NCI-H187 (cell line): ENCODE results near the gene ZNF547.
A peak's percentile ranks its signal among the peaks of the same experiment; 100 is the strongest.

Experiments used
- DNase-seq, 2 experiments: peaks; one replicate each; lab custom pipeline; 2025; lab: John Stamatoyannopoulos, UW

Gene ZNF547

DNA sequence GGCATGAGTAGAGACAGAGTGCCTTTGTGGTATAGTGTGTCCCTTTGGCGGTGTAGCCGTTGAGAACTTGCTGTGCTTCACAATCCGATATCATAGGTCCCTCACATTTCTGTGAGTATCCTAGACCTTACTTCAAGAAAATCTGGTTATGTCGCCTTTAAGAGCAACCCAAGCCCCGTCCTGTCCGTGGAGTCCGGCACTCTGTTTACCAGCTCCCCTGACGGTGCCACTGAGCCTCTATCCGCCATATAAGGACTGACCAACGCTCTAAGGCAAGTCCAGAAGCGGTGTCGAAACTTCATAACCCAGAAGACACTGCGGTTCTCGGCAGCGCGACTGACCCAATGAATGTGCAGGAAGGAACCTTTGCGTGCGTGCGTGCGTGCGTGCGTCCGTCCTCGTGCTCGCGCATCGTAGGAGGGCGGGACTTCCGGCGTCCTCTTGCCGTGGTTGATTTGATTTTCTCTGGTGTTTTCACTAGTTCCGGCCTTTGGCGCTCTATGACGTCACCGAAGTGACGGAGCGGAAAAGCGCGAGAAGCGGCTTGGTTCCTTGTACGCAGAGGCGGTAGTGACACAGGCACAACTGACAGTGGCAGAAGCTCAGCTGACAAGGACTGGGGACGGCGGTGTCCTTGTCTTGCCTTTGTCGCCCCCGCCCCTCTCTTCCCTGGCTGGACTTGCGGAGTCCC, at the start of gene ZNF547, which contains the start of gene TRAPPC2B:
Gene ZNF547 (plus strand): TSS at position 555 of the 691 bp plus-strand sequence. CDS start 5,005 bp downstream, outside the sequence.
Gene TRAPPC2B (plus strand): TSS at position 555 of the 691 bp plus-strand sequence. CDS start 1,283 bp downstream, outside the sequence.
- DNase-seq: peak; percentile 97 to 98

DNA sequence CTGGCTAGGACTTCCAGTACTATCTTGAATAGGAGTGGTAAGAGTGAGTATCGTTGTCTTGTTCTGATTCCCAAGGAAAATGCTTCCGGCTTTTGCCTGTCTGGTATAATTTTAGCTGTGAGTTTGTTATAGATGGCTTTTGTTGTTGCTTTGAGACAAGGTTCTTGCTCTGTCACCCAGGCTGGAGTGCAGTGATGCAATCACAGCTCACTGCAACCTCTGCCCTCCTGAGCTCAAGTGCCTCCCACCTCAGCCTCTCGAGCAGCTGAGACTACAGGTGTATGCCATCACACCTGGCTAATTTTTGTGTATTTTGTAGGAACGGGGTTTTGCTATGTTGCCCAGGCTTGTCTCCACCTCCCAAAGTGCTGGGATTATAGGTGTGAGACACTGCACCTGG, 49.2 kb upstream of the ZNF547 start:
- DNase-seq: no peak

GRCh38 chr19:57317503-57317902, 45.8 kb upstream of the ZNF547 start:
- DNase-seq: no peak

- DNase-seq: no peak
Observed at GRCh38 chr19:57319869-57320179, 43.5 kb upstream of the ZNF547 start.

DNA sequence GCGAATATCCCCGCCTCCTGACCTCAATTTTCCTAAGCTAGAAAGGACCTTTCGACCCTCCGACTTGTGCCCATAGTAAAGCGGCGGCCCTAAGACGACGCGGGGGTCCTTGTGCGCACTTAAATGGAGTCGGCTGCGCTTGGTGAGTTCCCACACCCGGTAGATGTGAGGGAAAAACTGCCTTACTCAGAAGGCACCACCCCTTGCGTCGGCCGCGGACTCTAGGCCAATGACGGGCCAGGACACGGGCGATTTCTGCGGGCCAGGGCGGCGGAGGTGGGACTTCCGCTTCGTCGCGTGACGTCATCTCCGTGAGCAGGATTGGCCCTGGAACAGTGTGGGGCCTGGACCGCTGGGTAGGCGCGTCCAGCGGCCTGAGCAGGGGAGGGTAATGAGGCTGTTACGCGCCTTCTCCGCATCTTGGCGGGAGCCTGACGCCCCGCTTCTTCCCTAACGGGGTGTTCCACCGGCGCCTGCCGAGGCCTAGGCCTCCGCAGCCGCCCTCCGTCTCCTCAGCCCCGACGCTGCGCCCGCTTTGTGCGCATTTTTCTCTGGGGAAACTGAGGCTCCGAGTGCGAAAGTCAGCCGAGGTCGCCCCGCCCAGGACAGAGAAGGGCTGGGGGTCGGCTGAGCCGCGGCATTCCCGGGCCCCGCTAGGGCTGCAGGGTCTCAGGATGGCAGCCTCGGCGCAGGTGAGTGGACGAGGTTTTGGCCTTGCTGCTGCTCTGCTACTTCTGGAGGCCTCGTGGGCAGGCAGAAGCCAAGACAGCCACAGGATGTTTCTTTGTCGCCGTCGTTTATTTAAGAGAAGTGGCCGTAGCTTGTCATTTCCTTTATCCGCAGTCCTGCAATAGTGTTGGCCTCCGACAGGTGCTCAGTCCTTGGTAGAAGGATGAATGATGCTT, 42.9 kb upstream of the ZNF547 start, which contains the start of gene ZNF543:
Gene ZNF543 (plus strand): TSS at position 293 of the 905 bp plus-strand sequence. CDS start 382 bp downstream, at position 675.
- DNase-seq: peak; percentile 89 to 94

GRCh38 chr19:57321116-57321515, 42.2 kb upstream of the ZNF547 start:
- DNase-seq: no peak

- DNase-seq: no peak
Observed at GRCh38 chr19:57321751-57322150, 41.6 kb upstream of the ZNF547 start.

DNA sequence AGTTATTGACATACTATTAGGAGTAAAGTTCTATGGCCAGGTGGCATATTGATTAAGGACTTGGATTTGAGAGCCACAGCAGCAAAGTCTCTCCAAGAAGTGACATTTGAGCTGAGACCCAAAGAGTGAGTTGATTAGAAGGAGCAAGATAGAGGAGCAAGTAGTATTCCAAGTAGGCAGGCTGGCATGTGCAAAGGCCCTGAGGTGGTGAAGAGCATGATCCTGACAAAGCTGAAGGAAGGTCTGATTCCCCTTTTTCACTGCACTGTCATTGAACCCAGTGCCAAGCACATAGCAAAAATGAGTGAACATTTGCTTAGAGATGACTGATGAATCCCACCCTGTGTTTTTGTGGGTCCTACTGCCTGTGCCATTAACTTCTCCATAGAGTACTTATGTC, 38.4 kb upstream of the ZNF547 start:
- no peak for DNase-seq

DNA sequence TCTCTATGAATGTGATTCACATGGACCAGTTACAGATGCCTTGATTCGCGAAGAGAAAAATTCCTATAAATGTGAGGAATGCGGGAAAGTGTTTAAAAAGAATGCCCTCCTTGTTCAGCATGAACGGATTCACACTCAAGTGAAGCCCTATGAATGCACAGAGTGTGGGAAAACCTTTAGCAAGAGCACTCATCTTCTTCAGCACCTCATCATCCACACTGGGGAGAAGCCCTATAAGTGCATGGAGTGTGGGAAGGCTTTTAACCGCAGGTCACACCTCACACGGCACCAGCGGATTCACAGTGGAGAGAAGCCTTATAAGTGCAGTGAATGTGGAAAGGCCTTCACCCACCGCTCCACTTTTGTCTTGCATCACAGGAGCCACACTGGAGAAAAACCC, 35.4 kb upstream of the ZNF547 start:
- no peak for DNase-seq

DNA sequence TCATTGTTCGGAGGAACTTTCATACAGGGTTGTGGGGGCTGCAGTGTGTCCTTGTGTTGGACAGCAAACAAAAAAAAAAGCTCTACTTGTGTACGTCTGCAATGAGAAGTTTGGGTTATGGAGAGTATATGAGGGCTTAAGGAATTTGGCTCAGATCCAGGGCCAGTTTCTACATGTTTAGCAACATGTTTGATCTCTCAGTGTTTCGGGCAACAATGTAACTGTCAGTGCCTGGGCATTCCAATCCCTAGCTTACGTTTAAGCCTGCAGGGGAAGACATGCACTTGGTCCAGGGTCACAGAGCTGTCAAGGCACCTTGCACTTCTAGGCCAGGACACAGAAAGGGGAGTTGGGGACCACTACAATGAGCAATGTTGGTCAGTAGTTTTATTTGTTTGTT, 29.2 kb upstream of the ZNF547 start:
- no peak for DNase-seq

GRCh38 chr19:57338877-57339276, 24.5 kb upstream of the ZNF547 start:
- DNase-seq: no peak

DNA sequence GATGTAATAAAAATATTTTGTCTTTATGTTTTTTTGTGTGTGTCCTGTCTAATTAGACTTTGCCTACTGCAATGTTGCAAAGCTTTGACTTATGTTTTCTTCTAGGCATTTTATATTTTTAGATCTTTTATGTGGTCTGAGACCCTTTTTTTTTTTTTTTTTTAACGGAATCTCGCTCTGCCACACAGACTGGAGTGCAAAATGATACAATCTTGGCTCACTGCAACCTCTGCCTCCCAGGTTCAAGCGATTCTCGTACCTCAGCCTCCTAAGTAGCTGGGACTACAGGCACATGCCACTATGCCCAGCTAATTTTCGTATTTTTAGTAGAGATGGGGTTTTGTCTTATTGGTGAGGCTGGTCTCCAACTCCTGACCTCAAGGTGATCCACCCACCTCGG, 20.8 kb upstream of the ZNF547 start:
- DNase-seq: no peak

- no peak for DNase-seq
Observed at GRCh38 chr19:57348136-57348535, 15.2 kb upstream of the ZNF547 start.

- peak; percentile 79 to 87 for DNase-seq
Observed at GRCh38 chr19:57350877-57351805, 12.2 kb upstream of the ZNF547 start, which contains the start of gene ZNF304. Gene ZNF304 (plus strand): TSS chr19:57351271. CDS start chr19:57351665, 394 bp downstream.

GRCh38 chr19:57351867-57352266, 11.5 kb upstream of the ZNF547 start:
- no peak for DNase-seq

- DNase-seq: no peak
Observed at GRCh38 chr19:57355916-57356315, 7.4 kb upstream of the ZNF547 start.

DNA sequence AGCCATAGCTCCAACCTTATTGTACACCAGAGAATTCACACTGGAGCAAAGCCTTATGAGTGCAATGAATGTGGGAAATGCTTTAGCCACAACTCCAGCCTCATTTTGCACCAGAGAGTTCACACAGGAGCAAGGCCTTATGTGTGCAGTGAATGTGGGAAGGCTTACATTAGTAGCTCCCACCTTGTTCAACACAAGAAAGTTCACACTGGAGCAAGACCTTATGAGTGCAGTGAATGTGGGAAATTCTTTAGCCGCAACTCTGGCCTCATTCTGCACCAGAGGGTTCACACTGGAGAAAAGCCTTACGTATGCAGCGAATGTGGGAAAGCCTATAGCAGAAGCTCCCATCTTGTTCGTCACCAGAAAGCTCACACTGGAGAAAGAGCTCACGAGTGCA, 5.9 kb upstream of the ZNF547 start:
- DNase-seq: no peak

GRCh38 chr19:57359300-57359699, 4.1 kb upstream of the ZNF547 start:
- no peak for DNase-seq

- no peak for DNase-seq
Observed at GRCh38 chr19:57362419-57362818, 932 bp upstream of the ZNF547 start.

DNA sequence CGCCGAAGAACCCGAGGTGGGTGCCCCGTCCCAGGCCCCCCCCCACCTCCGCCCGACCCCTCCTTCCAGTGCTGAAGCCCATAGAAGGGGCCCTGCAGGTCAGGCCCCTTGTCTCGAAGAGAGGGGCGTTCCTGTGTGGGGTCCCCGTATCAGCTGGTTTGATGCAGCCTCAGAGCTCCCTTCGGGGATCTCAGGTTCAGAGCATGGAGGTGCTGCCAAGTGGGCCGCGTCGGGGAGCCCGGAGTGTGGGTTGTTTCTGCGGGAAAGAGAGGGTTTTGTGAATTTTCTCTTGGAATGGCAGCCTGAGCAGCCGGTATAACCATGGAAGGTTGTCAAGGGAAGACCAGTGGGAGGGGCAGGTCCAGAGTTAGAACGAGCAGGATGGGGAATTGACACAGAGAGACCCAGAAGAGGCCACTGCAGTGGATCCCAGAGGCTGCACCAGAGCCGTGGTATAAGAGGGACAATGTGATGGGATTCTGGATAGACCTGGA, 384 bp downstream of the ZNF547 start:
- no peak for DNase-seq

- no peak for DNase-seq
Observed at GRCh38 chr19:57366776-57367175, 3.4 kb downstream of the ZNF547 start.

DNA sequence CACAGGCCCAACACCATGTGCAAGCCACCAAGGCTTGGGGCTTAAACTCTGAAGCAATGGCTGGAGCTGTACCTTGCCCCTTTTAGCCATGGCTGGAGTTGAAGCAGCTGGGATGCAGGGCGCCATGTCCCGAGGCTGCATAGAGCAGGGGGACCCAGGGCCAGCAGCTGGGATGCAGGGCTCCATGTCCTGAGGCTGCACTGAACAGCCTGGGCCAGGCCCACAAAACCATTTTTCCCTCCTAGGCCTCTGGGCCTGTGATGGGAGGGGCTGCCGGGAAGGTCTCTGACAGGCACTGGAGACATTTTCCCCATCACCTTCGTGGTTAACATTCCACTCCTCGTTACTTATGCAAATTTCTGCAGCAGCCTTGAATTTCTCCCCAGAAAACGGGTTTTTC, 10.8 kb downstream of the ZNF547 start:
- DNase-seq: no peak
